ENCODE data around the gene FAM53A.

The FAM53A gene

GRCh38 chr4:1695913-1696312 is 11.8 kb upstream of the FAM53A start:
- H2AFZ ChIP-seq (ENCODE audit: low read length, unreplicated experiment), result no peak overlapping the region
- H3K27ac ChIP-seq (ENCODE audit: low read depth, low read length), result no peak overlapping the region
- no peaks in the 10 kb centered on the region for H3K4me1 ChIP-seq (ENCODE audit: control insufficient read depth, insufficient read depth, low read length, unreplicated experiment)
- H3K4me3 ChIP-seq (ENCODE audit: low read depth, low read length), result no peak overlapping the region
- peaks cover 8% of the 10 kb centered on the region for H3K79me2 ChIP-seq (ENCODE audit: control insufficient read depth, insufficient read depth, low read length, unreplicated experiment)
- H3K36me3 ChIP-seq (ENCODE audit: insufficient read depth, low read length), result peaks cover 47% of the 10 kb centered on the region
- no peaks in the 10 kb centered on the region for H3K27me3 ChIP-seq (ENCODE audit: insufficient read depth, low read length)

- no peaks in the 10 kb centered on the region for H3K4me1 ChIP-seq (ENCODE audit: control insufficient read depth, insufficient read depth, low read length, unreplicated experiment)
- no peak overlapping the region for H2AFZ ChIP-seq (ENCODE audit: low read length, unreplicated experiment)
- H3K4me3 ChIP-seq (ENCODE audit: low read depth, low read length), result no peak overlapping the region
- peaks cover 38% of the 10 kb centered on the region for H3K36me3 ChIP-seq (ENCODE audit: insufficient read depth, low read length)
- no peak overlapping the region for H3K27ac ChIP-seq (ENCODE audit: low read depth, low read length)
- H3K79me2 ChIP-seq (ENCODE audit: control insufficient read depth, insufficient read depth, low read length, unreplicated experiment), result no peaks in the 10 kb centered on the region
- H3K27me3 ChIP-seq (ENCODE audit: insufficient read depth, low read length), result no peaks in the 10 kb centered on the region
Observed at GRCh38 chr4:1693131-1693896, 9.2 kb upstream of the FAM53A start.

GRCh38 chr4:1691737-1692373 is 7.7 kb upstream of the FAM53A start:
- H3K4me1 ChIP-seq (ENCODE audit: control insufficient read depth, insufficient read depth, low read length, unreplicated experiment), result no peaks in the 10 kb centered on the region
- no peak overlapping the region for H3K27ac ChIP-seq (ENCODE audit: low read depth, low read length)
- no peak overlapping the region for H2AFZ ChIP-seq (ENCODE audit: low read length, unreplicated experiment)
- peaks cover 38% of the 10 kb centered on the region for H3K36me3 ChIP-seq (ENCODE audit: insufficient read depth, low read length)
- no peak overlapping the region for H3K4me3 ChIP-seq (ENCODE audit: low read depth, low read length)
- H3K27me3 ChIP-seq (ENCODE audit: insufficient read depth, low read length), result no peaks in the 10 kb centered on the region
- no peaks in the 10 kb centered on the region for H3K79me2 ChIP-seq (ENCODE audit: control insufficient read depth, insufficient read depth, low read length, unreplicated experiment)

GRCh38 chr4:1690698-1691097 is 6.6 kb upstream of the FAM53A start:
- no peak overlapping the region for H3K27ac ChIP-seq (ENCODE audit: low read depth, low read length)
- no peaks in the 10 kb centered on the region for H3K79me2 ChIP-seq (ENCODE audit: control insufficient read depth, insufficient read depth, low read length, unreplicated experiment)
- no peaks in the 10 kb centered on the region for H3K27me3 ChIP-seq (ENCODE audit: insufficient read depth, low read length)
- H3K4me3 ChIP-seq (ENCODE audit: low read depth, low read length), result no peak overlapping the region
- peaks cover 34% of the 10 kb centered on the region for H3K36me3 ChIP-seq (ENCODE audit: insufficient read depth, low read length)
- H2AFZ ChIP-seq (ENCODE audit: low read length, unreplicated experiment), result no peak overlapping the region
- H3K4me1 ChIP-seq (ENCODE audit: control insufficient read depth, insufficient read depth, low read length, unreplicated experiment), result no peaks in the 10 kb centered on the region

GRCh38 chr4:1686440-1687036 is 2.4 kb upstream of the FAM53A start:
- Histone ChIP-seq H3K36me3 (ENCODE audit: insufficient read depth, low read length) (peaks cover 4% of the 10 kb centered on the region), H3K27ac (ENCODE audit: low read depth, low read length) (no peak overlapping the region)

GRCh38 chr4:1685235-1686150 is 1.4 kb upstream of the FAM53A start:
- 0 out of 2 replicates have a peak overlapping the region, but pooled peaks have one; percentile 76 for H3K4me3 ChIP-seq (ENCODE audit: low read depth, low read length)
- peaks cover 8% of the 10 kb centered on the region for H3K4me1 ChIP-seq (ENCODE audit: control insufficient read depth, insufficient read depth, low read length, unreplicated experiment)
- no peaks in the 10 kb centered on the region for H3K36me3 ChIP-seq (ENCODE audit: insufficient read depth, low read length)
- no peaks in the 10 kb centered on the region for H3K79me2 ChIP-seq (ENCODE audit: control insufficient read depth, insufficient read depth, low read length, unreplicated experiment)
- H3K27me3 ChIP-seq (ENCODE audit: insufficient read depth, low read length), result no peaks in the 10 kb centered on the region
- no peak overlapping the region for H2AFZ ChIP-seq (ENCODE audit: low read length, unreplicated experiment)
- no peak overlapping the region for H3K27ac ChIP-seq (ENCODE audit: low read depth, low read length)

More at GRCh38 chr4:1686440-1687036, 2.4 kb upstream of the FAM53A start:
- H2AFZ ChIP-seq (ENCODE audit: low read length, unreplicated experiment), result no peak overlapping the region
- H3K79me2 ChIP-seq (ENCODE audit: control insufficient read depth, insufficient read depth, low read length, unreplicated experiment), result no peaks in the 10 kb centered on the region
- H3K4me3 ChIP-seq (ENCODE audit: low read depth, low read length), result no peak overlapping the region
- peaks cover 8% of the 10 kb centered on the region for H3K4me1 ChIP-seq (ENCODE audit: control insufficient read depth, insufficient read depth, low read length, unreplicated experiment)
- no peaks in the 10 kb centered on the region for H3K27me3 ChIP-seq (ENCODE audit: insufficient read depth, low read length)

GRCh38 chr4:1684506-1685234 is 557 bp upstream of the FAM53A start:
- Histone ChIP-seq H2AFZ (ENCODE audit: low read length, unreplicated experiment) (peak overlapping the region; percentile 38), H3K27me3 (ENCODE audit: insufficient read depth, low read length) (no peaks in the 10 kb centered on the region), H3K36me3 (ENCODE audit: insufficient read depth, low read length) (no peaks in the 10 kb centered on the region), H3K4me3 (ENCODE audit: low read depth, low read length) (peak overlapping the region; percentile 76), H3K4me1 (ENCODE audit: control insufficient read depth, insufficient read depth, low read length, unreplicated experiment) (peaks cover 8% of the 10 kb centered on the region), H3K79me2 (ENCODE audit: control insufficient read depth, insufficient read depth, low read length, unreplicated experiment) (no peaks in the 10 kb centered on the region), H3K27ac (ENCODE audit: low read depth, low read length) (no peak overlapping the region)

- Histone ChIP-seq H3K27me3 (ENCODE audit: insufficient read depth, low read length) (no peaks in the 10 kb centered on the region), H3K36me3 (ENCODE audit: insufficient read depth, low read length) (no peaks in the 10 kb centered on the region), H3K79me2 (ENCODE audit: control insufficient read depth, insufficient read depth, low read length, unreplicated experiment) (no peaks in the 10 kb centered on the region), H2AFZ (ENCODE audit: low read length, unreplicated experiment) (peak overlapping the region; percentile 91), H3K4me3 (ENCODE audit: low read depth, low read length) (peak overlapping the region; percentile 85), H3K27ac (ENCODE audit: low read depth, low read length) (peak overlapping the region; percentile 78), H3K4me1 (ENCODE audit: control insufficient read depth, insufficient read depth, low read length, unreplicated experiment) (peaks cover 8% of the 10 kb centered on the region)
Observed at GRCh38 chr4:1683261-1683735, 815 bp downstream of the FAM53A start.

- Histone ChIP-seq H3K36me3 (ENCODE audit: insufficient read depth, low read length) (no peaks in the 10 kb centered on the region), H3K27me3 (ENCODE audit: insufficient read depth, low read length) (no peaks in the 10 kb centered on the region), H3K4me3 (ENCODE audit: low read depth, low read length) (peak overlapping the region; percentile 85), H3K79me2 (ENCODE audit: control insufficient read depth, insufficient read depth, low read length, unreplicated experiment) (no peaks in the 10 kb centered on the region), H2AFZ (ENCODE audit: low read length, unreplicated experiment) (peak overlapping the region; percentile 91), H3K27ac (ENCODE audit: low read depth, low read length) (peak overlapping the region; percentile 78), H3K4me1 (ENCODE audit: control insufficient read depth, insufficient read depth, low read length, unreplicated experiment) (peaks cover 8% of the 10 kb centered on the region)
Observed at GRCh38 chr4:1682860-1683259, 1.3 kb downstream of the FAM53A start.
